GM18502 (cell line): ENCODE results near the gene OR1J1.

ENCODE experiments used
- ATAC-seq: cut with Tn5 transposase; IDR thresholded peaks from one replicate; pipeline ENCODE4 v1.9.1; 2021; ENCODE audit warnings: mild to moderate bottlenecking; ENCODE audit not compliant: unreplicated experiment, poor library complexity

Gene OR1J1

DNA sequence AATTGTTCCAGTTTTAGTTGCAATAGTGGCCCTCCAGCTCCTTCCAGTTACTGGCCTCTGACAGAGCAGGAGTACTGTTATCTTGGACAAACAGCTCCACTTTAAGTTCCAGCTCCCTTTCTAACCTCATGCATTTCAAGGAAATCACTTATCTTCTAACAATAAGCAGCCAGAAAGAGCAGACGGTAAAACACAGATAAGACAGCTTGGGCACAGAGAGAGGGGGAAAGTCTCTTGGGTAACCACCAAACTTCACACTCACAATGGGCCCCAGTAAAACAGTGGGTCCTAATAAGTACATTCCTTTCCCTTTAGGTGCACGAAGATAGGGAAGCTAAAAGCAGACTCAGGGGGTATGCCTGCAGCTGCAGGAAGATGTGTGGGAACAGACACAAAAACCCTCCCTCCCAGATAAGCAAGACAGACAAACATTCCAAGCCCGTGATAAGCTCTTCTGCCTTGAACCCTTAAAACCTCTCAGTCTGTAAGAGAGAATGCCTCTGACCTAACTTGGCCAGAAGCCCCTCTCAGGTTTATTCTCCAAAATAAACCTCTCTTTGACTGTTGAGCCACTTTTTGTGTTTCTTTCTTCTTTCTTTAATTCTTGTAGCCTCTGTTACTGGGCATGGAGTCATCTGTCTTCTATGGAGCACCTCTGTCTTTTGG lies 30.8 kb downstream of the OR1J1 start:
- no peak for ATAC-seq

GRCh38 chr9:122445155-122445749 lies 32.5 kb downstream of the OR1J1 start:
- no peak for ATAC-seq

GRCh38 chr9:122444041-122444733 lies 33.5 kb downstream of the OR1J1 start:
- ATAC-seq, result no peak

DNA sequence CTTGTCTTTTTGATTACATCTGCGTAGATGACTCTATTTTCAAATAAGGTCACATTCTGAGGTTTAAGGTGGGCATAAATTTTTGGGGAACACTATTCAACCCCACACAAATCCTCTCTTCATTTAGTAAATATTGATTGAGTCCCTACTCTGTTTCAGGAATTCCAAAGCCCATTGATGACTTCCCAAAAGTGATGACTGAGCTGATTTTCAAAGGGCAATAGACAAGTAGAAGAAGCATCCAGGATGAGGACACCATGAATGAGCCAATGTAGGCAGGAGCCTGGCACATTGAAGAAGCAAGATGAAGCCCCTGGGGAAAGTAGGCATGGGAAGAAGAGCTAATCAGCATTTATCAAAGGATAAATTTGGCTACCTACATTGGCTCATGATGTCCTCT lies 35.2 kb downstream of the OR1J1 start:
- ATAC-seq, result no peak
